T-helper 2 cell treated with Interferon-gamma antibody and Interleukin-4, amounts not matched to agents 100 ng/mL and 5 ng/mL, for 36 hours (primary cell): Measurements from ENCODE around the gene EPHA6. TPM values are rescaled to one million over a fixed set of nuclear protein-coding genes. Genes with fewer than 3 reads are reported as not detected.
"Not testable (repeated sequence)": the region's sequence is repeated elsewhere in the genome, so short reads cannot be mapped to it uniquely, and the experiment has no call there.

Experiments used
- intact Hi-C: fragments of 100-400 bp; cut with micrococcal nuclease; formaldehyde crosslinking; loops from one replicate; pipeline ENCODE4 v1.15.1; 2023
- total RNA-seq: library from RNA; stranded (reverse); gene quantifications from 2 replicates; pipeline ENCODE4 v1.2.3, GENCODE V29; 2022

Gene EPHA6
- total RNA-seq, 1 donor from 2014 or later = 0.07 TPM

- intact Hi-C loops = no loop called here
These were observed 765.0 kb downstream of the EPHA6 start for GRCh38 chr3:97579365-97579764.

DNA sequence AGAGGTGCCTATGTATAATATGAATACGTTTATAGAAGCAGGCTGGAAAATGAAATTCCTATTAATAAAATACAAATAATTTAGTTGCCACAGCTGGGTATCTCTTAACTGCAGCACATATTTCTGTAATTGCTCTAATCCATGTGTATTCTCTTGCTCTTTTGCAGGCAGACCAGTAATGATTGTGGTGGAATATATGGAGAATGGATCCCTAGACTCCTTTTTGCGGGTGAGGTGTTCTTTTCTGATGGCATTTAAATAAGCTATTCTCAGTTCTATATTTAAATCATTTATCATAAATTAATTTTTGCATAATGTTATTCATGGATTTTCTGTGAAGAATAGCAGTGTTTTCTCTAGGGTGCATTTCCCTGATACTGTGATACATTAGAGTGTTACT is 796.2 kb downstream of the EPHA6 start:
- intact Hi-C loops = no loop called here

GRCh38 chr3:97612632-97613031 is 798.2 kb downstream of the EPHA6 start:
- intact Hi-C loops = no loop called here

- intact Hi-C loops = no loop called here
These were observed 798.7 kb downstream of the EPHA6 start for GRCh38 chr3:97613139-97613538.

- intact Hi-C loops = not testable (repeated sequence)
These were observed 806.1 kb downstream of the EPHA6 start for GRCh38 chr3:97620514-97620913.

GRCh38 chr3:97636465-97636864 is 822.1 kb downstream of the EPHA6 start:
- intact Hi-C loops = no loop called here

DNA sequence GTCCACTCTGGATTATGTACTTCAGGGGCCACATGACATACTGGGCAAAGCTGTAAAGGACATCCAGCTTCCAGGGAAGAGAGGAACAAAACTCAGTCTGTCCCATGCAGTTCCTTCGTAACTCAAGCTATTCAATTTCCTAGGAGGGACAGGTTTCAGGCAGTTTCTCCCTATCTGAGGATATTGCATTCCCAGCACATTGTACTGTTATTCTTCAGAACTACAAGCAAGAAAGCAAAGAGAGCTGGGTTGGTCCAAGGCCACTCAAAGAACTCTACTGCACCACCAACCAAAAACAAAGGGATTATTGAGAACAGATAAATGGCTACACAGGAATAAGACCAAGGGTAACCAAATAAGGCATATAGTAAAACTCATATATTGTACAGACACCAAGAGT is 832.5 kb downstream of the EPHA6 start:
- intact Hi-C loops = no loop called here

GRCh38 chr3:97647441-97647982 is 833.1 kb downstream of the EPHA6 start:
- intact Hi-C loops = no loop called here

- intact Hi-C loops = loop anchor here (5.0 kb wide), 1 partner anchor 794 kb away; no protein-coding TSS in a partner anchor
These were observed 841.6 kb downstream of the EPHA6 start for GRCh38 chr3:97655971-97656370.

DNA sequence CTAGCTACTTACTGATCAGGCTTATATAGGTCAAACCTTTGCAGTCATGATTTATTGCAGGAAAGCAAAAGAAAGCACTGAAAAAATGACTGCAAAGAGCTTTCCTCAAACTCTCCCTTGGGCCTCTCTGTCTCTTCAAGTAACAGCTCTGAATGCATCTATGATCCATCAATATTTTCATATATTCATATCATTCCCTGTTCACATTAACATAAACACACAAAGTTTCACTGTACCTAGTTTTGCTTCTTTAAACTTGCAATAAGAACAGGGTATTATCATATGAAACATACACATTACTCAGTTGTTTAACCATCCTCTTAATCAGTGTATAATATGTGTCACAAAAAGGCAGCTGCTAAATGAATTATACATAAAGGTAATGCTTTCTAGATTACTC is 842.2 kb downstream of the EPHA6 start:
- intact Hi-C loops = loop anchor here (5.0 kb wide), 1 partner anchor 794 kb away; no protein-coding TSS in a partner anchor

GRCh38 chr3:97658668-97659285 is 844.4 kb downstream of the EPHA6 start:
- intact Hi-C loops = loop anchor here (5.0 kb wide), 1 partner anchor 796 kb away; no protein-coding TSS in a partner anchor

DNA sequence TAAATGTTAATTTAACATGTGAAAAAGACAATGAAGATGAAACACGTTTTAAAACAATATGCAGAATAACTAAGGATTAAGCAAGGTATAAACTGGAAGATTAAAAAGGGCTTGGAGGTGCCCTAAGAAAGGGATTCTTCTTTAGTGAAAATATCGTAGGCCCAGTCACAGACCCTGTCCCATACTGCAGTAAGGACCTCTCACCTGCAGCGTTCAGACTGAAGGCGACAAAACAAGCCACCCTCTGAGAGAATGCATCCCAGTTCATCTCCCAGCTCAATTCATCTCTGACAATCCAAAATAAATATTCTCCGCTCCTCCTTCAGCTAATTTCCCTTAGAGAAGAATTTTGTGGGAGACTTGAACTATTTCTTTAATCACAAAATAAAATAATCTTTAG is 847.9 kb downstream of the EPHA6 start:
- intact Hi-C loops = no loop called here

DNA sequence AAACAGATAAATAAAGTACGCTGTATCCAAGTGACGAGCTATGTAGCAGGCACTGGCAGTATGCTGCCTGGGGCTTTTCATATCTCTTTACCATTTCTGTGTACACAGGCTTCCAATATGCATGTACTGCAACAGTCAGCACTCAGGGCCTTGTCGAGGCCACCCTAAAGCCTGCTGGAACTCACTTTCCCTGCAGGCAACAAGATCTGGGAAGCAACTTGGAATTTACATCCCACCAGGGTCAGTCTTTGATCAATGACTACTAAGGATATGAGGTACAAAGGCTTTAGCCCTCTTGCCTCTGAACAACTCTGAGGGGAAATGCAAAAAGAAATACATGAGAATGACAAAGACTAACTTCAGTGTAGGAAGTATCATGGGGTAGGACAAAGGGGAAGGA is 848.4 kb downstream of the EPHA6 start:
- intact Hi-C loops = no loop called here

DNA sequence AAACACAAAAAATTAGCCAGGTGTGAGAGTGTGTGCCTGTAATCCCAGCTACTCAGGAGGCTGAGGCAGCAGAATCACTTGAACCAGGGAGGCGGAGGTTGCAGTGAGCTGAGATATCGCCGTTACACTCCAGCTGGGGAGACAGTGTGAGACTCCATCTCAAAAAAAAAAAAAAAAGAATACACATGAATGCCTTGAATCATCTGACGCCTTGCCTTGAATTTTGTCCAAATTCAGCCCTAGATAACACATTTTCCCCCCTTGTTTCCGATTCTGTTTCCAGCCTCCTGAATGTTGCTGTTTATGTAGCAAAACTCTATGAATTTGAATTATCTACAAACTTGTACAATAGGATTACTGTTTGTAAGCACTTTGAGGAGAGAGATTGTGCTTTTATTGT is 851.5 kb downstream of the EPHA6 start:
- intact Hi-C loops = no loop called here

DNA sequence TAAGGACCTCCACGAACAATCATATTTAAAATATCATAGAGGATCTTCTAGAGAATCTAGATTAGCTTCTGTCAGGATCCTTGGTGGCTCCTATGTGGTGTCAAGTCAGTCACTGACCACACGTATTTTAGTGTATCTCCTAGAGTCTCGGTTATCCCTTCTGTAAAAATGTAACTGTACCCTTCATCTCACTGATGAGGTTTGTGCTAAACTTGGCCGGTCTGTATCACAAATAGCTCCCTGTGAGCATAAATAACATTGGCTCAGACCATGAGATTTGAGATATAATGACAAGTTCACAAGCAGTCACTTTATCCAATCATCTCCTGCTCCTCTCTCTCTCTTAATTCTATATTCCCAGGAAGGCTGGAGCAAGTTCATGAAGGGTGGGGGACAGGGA is 856.6 kb downstream of the EPHA6 start:
- intact Hi-C loops = no loop called here

GRCh38 chr3:97673357-97673997 is 859.1 kb downstream of the EPHA6 start:
- intact Hi-C loops = no loop called here

DNA sequence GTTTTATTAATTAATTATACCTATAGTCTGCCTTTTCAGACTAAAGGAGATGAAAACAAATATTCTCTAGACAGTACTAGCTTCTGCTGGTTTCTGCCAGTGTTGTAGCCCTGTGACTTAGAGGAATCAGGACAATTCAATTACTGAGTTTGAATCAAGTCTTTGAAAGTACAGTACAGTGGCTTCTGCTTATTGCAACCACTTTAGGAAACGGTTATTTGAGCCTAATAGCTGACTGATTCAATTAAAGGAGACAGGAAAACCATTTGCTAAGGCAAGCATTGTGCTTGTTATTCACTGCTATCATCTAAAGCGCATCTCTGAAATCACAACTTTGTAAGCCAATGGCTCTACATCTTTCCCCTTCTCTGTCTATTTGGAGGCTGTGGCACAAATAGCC is 860.1 kb downstream of the EPHA6 start:
- intact Hi-C loops = no loop called here

- intact Hi-C loops = no loop called here
These were observed 865.8 kb downstream of the EPHA6 start for GRCh38 chr3:97680210-97680609.

- intact Hi-C loops = no loop called here
These were observed 866.3 kb downstream of the EPHA6 start for GRCh38 chr3:97680696-97681095.

- intact Hi-C loops = no loop called here
These were observed 870.1 kb downstream of the EPHA6 start for GRCh38 chr3:97684490-97684889.

- intact Hi-C loops = no loop called here
These were observed 871.9 kb downstream of the EPHA6 start for GRCh38 chr3:97686258-97686657.

DNA sequence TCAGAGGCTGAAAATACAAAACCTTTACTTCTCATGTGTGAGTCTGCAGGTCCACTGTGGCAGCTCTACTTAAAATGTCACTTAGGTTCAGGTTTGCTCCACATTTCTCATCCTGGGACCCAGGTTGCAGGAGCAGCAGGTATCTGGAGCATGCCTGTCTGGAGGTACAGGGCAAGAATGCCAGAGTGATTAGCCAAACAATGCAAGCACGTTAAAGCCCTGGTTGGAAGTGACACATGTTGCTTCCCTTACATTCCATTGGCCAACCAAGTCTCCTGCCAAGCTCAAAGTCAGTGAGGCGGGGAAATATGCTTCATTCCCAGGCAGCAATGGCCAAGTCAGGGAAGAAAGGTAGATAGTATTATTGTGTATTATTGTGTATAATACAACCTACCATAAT is 873.3 kb downstream of the EPHA6 start:
- intact Hi-C loops = no loop called here

DNA sequence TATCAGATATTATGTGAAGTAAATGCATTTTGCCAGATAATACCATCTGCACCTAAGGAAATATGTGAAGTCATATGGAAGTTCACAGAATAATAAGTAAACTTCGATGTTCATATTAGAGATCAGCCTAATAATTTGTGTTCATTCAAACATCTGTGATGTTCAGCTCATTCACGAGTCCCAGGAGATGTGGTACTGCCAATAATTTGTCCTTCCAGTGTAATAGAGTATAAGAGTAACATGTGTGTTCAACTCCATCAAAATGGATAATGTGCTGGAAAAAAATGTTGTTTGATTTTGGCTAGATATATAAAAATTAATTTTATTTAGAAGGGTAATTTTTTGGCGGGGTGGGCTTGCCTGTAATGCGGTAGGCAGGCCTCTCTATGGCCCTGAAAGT is 874.7 kb downstream of the EPHA6 start:
- intact Hi-C loops = no loop called here
